Esophagus squamous epithelium (tissue), 4 donors: ENCODE measurements around the gene GREB1.

Experiments used
- CTCF ChIP-seq, 6 experiments: fragments of 450-650 bp in 4 of 6; fragments of 200-600 bp in 2 of 6; sonication (generic) in 2 of 6; IDR thresholded peaks; one replicate each; pipeline ENCODE4 v1.5.1; 2016 to 2019; ENCODE audit warnings: antibody characterized with exemption in 6 of 6, mild to moderate bottlenecking in 4 of 6, moderate library complexity in 4 of 6
- POLR2A ChIP-seq, 4 donors: fragments of 450-650 bp; IDR thresholded peaks; one replicate each; pipeline ENCODE4 v1.6.1; 2017; ENCODE audit warnings: antibody characterized with exemption in 4 of 4, mild to moderate bottlenecking in 4 of 4, moderate library complexity in 3 of 4

DNA sequence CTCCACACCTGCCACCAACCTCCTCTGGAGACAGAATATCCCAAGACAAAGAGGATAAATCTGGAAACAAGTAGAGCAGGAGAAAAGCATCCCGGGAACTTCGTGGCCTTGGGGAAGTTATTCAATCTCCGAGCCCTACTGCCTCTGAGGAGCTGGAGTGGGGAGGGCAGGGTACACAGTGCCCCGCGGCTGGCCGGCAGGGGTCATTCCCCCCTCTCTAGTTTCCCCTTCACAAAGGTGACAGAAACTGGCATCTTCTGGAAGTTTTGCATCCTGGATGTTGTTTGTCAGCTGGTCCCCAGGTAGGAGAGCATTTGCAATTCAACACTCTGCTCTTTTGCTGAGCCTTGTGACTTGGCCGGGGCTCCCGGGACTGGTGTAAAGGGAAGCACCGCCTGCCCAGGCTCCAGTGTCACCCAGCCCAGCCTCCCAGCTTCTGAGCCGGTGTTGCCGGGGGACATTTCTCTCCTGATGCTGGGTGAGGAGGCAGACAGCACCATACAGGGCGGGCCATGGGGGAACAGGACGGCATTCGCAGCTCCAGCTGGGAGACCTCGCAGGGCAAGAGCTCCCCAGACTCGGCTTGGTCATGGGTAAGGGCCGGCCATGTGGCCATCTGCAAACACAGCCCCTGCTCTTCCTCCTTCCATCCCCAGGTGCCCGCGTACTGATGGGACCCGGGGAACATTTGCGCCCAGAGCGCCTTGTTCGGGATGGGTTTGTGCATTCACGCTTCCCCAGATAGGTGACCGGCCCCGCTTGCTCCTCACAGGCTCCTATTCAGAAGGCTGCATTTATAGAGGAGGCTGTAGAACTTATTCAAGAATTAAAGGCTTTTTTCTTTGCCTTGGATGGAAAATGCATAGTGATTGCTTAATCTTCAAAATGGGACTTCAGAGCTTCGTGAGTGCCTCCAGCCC lies 143.6 kb downstream of the GREB1 start:
- no peak for TF ChIP-seq CTCF (IDR thresholded peaks at IDR 0.05)
- TF ChIP-seq POLR2A (IDR thresholded peaks at IDR 0.05): no peak
